HCT116 (cell line): ENCODE data around the gene CCDC73.

Source experiments
- POLR2AphosphoS5 ChIP-seq: IDR thresholded peaks from 2 replicates; pipeline ENCODE4 v1.6.1; 2011; ENCODE audit warnings: mild to moderate bottlenecking, low read depth, low read length, moderate library complexity
- TF ChIP-seq, protein P1 (sequence below), 3 experiments: fragments of 200-600 bp in 1 of 3; sonication (generic) in 1 of 3; IDR thresholded peaks in 2 of 3; conservative IDR thresholded peaks in 1 of 3; 2 replicates each; pipeline ENCODE4 v1.5.1; 2012 to 2017; ENCODE audit warnings: low read depth in 2 of 3, low read length in 2 of 3, antibody characterized with exemption in 1 of 3, borderline replicate concordance in 1 of 3, control low read depth in 1 of 3, mild to moderate bottlenecking in 1 of 3, mixed read lengths in 1 of 3, mixed run types in 1 of 3, moderate library complexity in 1 of 3; ENCODE audit not compliant: insufficient read depth in 1 of 3

DNA sequence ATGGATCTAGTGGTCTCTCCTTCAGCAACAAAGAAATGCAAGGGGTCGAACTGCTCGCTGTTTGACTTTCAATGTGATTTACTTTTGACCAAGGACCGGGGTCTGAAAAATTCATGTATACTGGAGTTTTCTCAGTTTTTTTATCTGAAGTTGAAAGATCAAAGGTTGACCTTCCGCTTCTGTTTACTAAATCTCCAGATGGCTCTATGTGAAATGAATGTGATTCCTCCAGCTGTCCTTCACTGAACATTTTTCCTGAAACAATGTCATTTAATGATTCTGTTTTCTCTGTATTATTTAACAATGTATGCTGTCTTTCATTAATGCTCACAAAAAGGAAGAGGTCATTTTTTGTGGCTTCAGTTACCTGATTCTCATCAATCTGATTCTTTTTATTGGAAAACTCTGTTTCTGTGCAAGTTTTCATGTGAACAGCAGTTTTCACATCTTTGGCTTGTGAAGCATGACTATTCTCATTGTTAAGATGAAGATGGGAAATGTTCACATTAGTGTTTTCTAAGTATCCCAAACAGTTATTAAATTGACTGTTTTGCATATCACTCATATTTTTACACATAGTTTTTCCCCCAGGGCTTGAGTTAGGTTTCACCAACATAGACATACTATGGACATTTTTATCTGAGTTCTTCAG lies 180.8 kb downstream of the CCDC73 start:
- TF ChIP-seq, protein P1, sequence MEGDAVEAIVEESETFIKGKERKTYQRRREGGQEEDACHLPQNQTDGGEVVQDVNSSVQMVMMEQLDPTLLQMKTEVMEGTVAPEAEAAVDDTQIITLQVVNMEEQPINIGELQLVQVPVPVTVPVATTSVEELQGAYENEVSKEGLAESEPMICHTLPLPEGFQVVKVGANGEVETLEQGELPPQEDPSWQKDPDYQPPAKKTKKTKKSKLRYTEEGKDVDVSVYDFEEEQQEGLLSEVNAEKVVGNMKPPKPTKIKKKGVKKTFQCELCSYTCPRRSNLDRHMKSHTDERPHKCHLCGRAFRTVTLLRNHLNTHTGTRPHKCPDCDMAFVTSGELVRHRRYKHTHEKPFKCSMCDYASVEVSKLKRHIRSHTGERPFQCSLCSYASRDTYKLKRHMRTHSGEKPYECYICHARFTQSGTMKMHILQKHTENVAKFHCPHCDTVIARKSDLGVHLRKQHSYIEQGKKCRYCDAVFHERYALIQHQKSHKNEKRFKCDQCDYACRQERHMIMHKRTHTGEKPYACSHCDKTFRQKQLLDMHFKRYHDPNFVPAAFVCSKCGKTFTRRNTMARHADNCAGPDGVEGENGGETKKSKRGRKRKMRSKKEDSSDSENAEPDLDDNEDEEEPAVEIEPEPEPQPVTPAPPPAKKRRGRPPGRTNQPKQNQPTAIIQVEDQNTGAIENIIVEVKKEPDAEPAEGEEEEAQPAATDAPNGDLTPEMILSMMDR (IDR thresholded peaks at IDR 0.05 in 2 of 3, conservative IDR thresholded peaks at IDR 0.05 in 1 of 3; ENCODE audit: borderline replicate concordance in 1 of 3, insufficient read depth in 1 of 3, low read depth in 2 of 3, low read length in 2 of 3), result no peak
- TF ChIP-seq POLR2AphosphoS5, result no peak
